Uterus (tissue), 4 donors: ENCODE measurements around the gene MYO1D. TPM values are rescaled to one million over a fixed set of nuclear protein-coding genes. Genes with fewer than 3 reads are reported as not detected.

Source experiments
- DNase-seq, 2 donors: peaks; one replicate each; pipeline ENCODE4 v3.0.0-alpha.2; 2019 to 2020
- H3K27ac ChIP-seq, 2 donors: fragments of 200-600 bp; sonication (generic); 1 replicate in 1 of 2; 2 replicates in 1 of 2; pipeline ENCODE4 v1.5.1; 2016 to 2018
- H3K27me3 ChIP-seq, 2 donors: fragments of 200-600 bp; sonication (generic); one replicate each; pipeline ENCODE4 v1.5.1; 2018 to 2019; ENCODE audit warnings: control low read depth in 1 of 2
- H3K36me3 ChIP-seq, 2 donors: fragments of 200-600 bp; sonication (generic); one replicate each; pipeline ENCODE4 v1.5.1; 2019; ENCODE audit warnings: control low read depth in 1 of 2
- H3K4me1 ChIP-seq, 2 donors: fragments of 200-600 bp; sonication (generic); one replicate each; pipeline ENCODE4 v1.5.1; 2018 to 2019; ENCODE audit warnings: control low read depth in 1 of 2
- H3K4me3 ChIP-seq, 2 donors: fragments of 200-600 bp; sonication (generic); 1 replicate in 1 of 2; 2 replicates in 1 of 2; pipeline ENCODE4 v1.5.1; 2018 to 2019; ENCODE audit warnings: mild to moderate bottlenecking in 1 of 2
- H3K9me3 ChIP-seq, 2 donors: fragments of 200-600 bp; sonication (generic); one replicate each; pipeline ENCODE4 v1.5.1; 2019; ENCODE audit warnings: control low read depth in 1 of 2
- CTCF ChIP-seq, 4 experiments: fragments of 200-600 bp in 2 of 4; fragments of 450-650 bp in 2 of 4; sonication (generic) in 2 of 4; IDR thresholded peaks; one replicate each; pipeline ENCODE4 v1.5.1; 2016 to 2019; ENCODE audit warnings: antibody characterized with exemption in 4 of 4, mild to moderate bottlenecking in 2 of 4, moderate library complexity in 1 of 4
- POLR2A ChIP-seq, 2 donors: fragments of 450-650 bp; IDR thresholded peaks; one replicate each; pipeline ENCODE4 v1.6.1; 2016; ENCODE audit warnings: antibody characterized with exemption in 2 of 2, mild to moderate bottlenecking in 1 of 2, moderate library complexity in 1 of 2
- intact Hi-C: fragments of 100-400 bp; cut with DNase I; formaldehyde crosslinking; loops from one replicate; pipeline ENCODE4 v1.15.1; 2023; ENCODE audit warnings: low total_unique reads
- total RNA-seq, 4 donors: library from RNA; depleted of rRNA in 3 of 4; stranded (reverse); fragments of >200 nt in 3 of 4; gene quantifications; one replicate each; pipeline versions ENCODE4 v1.1.0 to v1.2.4, GENCODE V29; 2014 to 2023
- donor health status: DM: yes; HTN: yes; CAD: no.

The MYO1D gene
- total RNA-seq, 4 donors from 2014 or later = 20.4 to 55.2 (median 30.6) TPM

GRCh38 chr17:32869345-32870026 is 7.4 kb downstream of the MYO1D start:
- DNase-seq = no peak
- TF ChIP-seq POLR2A (IDR thresholded peaks at IDR 0.05) (no peak), CTCF (IDR thresholded peaks at IDR 0.05) (no peak)
- Histone ChIP-seq H3K27ac (peak overlapping the region; percentile 64 to 67), H3K4me1 (peaks cover 0 to 6% of the 10 kb centered on the region in 2 donors), H3K36me3 (no peaks in the 10 kb centered on the region), H3K9me3 (no peaks in the 10 kb centered on the region), H3K4me3 (no peak overlapping the region), H3K27me3 (no peaks in the 10 kb centered on the region)
- intact Hi-C loops = no loop called here

- Histone ChIP-seq H3K36me3 (no peaks in the 10 kb centered on the region), H3K27ac (no peak overlapping the region), H3K27me3 (no peaks in the 10 kb centered on the region), H3K4me1 (peaks cover 0 to 6% of the 10 kb centered on the region in 2 donors), H3K9me3 (no peaks in the 10 kb centered on the region), H3K4me3 (no peak overlapping the region)
- intact Hi-C loops = no loop called here
- TF ChIP-seq CTCF (IDR thresholded peaks at IDR 0.05) = no peak
- no peak for TF ChIP-seq POLR2A (IDR thresholded peaks at IDR 0.05)
- DNase-seq = no peak
Measured at GRCh38 chr17:32865141-32865540, 11.8 kb downstream of the MYO1D start.

GRCh38 chr17:32863559-32863958 is 13.4 kb downstream of the MYO1D start:
- intact Hi-C loops = no loop called here
- no peaks in the 10 kb centered on the region for H3K36me3 ChIP-seq
- TF ChIP-seq POLR2A (IDR thresholded peaks at IDR 0.05) = no peak
- TF ChIP-seq CTCF (IDR thresholded peaks at IDR 0.05) = no peak
- DNase-seq = no peak
- no peak overlapping the region for H3K4me3 ChIP-seq
- H3K27me3 ChIP-seq = no peaks in the 10 kb centered on the region
- no peaks in the 10 kb centered on the region for H3K9me3 ChIP-seq
- no peaks in the 10 kb centered on the region for H3K4me1 ChIP-seq
- no peak overlapping the region for H3K27ac ChIP-seq

- no peak overlapping the region for H3K4me3 ChIP-seq
- H3K36me3 ChIP-seq = no peaks in the 10 kb centered on the region
- no peak overlapping the region for H3K27ac ChIP-seq
- no peak for DNase-seq
- H3K27me3 ChIP-seq = no peaks in the 10 kb centered on the region
- TF ChIP-seq POLR2A (IDR thresholded peaks at IDR 0.05) (no peak), CTCF (IDR thresholded peaks at IDR 0.05) (no peak)
- intact Hi-C loops = no loop called here
- H3K9me3 ChIP-seq = no peaks in the 10 kb centered on the region
- no peaks in the 10 kb centered on the region for H3K4me1 ChIP-seq
Measured at GRCh38 chr17:32862940-32863339, 14.0 kb downstream of the MYO1D start.

- no peak overlapping the region for H3K4me3 ChIP-seq
- TF ChIP-seq POLR2A (IDR thresholded peaks at IDR 0.05) (no peak), CTCF (IDR thresholded peaks at IDR 0.05) (no peak)
- H3K9me3 ChIP-seq = no peaks in the 10 kb centered on the region
- intact Hi-C loops = no loop called here
- H3K4me1 ChIP-seq = no peaks in the 10 kb centered on the region
- H3K27me3 ChIP-seq = no peaks in the 10 kb centered on the region
- no peak for DNase-seq
- H3K27ac ChIP-seq = no peak overlapping the region
- no peaks in the 10 kb centered on the region for H3K36me3 ChIP-seq
Measured at GRCh38 chr17:32861981-32862380, 14.9 kb downstream of the MYO1D start.
